Activated naive CD8-positive, alpha-beta T cell treated with anti-CD3 and anti-CD28 coated beads for 36 hours (primary cell): Measurements from ENCODE around the gene SNRPD3. TPM values are rescaled to one million over a fixed set of nuclear protein-coding genes. Genes with fewer than 3 reads are reported as not detected.
"Not testable (repeated sequence)": the region's sequence is repeated elsewhere in the genome, so short reads cannot be mapped to it uniquely, and the experiment has no call there.

Source experiments
- DNase-seq: peaks from one replicate; pipeline ENCODE4 v3.0.0; 2021
- H3K27ac Mint-ChIP-seq: one replicate; pipeline ENCODE4 v1.8.0; 2022; ENCODE audit warnings: mild to moderate bottlenecking, moderate library complexity, mixed read lengths
- H3K27me3 Mint-ChIP-seq: one replicate; pipeline ENCODE4 v1.8.0; 2022; ENCODE audit warnings: mild to moderate bottlenecking, mixed read lengths
- H3K36me3 Mint-ChIP-seq: one replicate; pipeline ENCODE4 v1.8.0; 2021; ENCODE audit warnings: mild to moderate bottlenecking, mixed read lengths
- H3K4me1 Mint-ChIP-seq: one replicate; pipeline ENCODE4 v1.8.0; 2021; ENCODE audit warnings: mixed read lengths
- H3K4me3 Mint-ChIP-seq: one replicate; pipeline ENCODE4 v1.8.0; 2022; ENCODE audit warnings: mild to moderate bottlenecking, moderate library complexity, mixed read lengths
- H3K9me3 Mint-ChIP-seq: one replicate; pipeline ENCODE4 v1.8.0; 2022; ENCODE audit warnings: mixed read lengths
- total RNA-seq, 2 experiments: library from RNA; stranded (reverse); gene quantifications; one replicate each; pipeline ENCODE4 v1.2.3, GENCODE V29; 2021

SNRPD3 gene
- total RNA-seq, 2 experiments from 2014 or later = 221 to 222 TPM

GRCh38 chr22:24521791-24522245 lies 34.0 kb upstream of the SNRPD3 start:
- Mint-ChIP-seq H3K27me3 (peaks cover 9% of the 10 kb centered on the region), H3K27ac (no peak overlapping the region), H3K9me3 (no peaks in the 10 kb centered on the region), H3K36me3 (no peaks in the 10 kb centered on the region), H3K4me1 (peaks cover 14% of the 10 kb centered on the region), H3K4me3 (no peak overlapping the region)
- DNase-seq = peak; percentile 22

GRCh38 chr22:24523873-24524272 lies 31.9 kb upstream of the SNRPD3 start:
- Mint-ChIP-seq H3K27ac (no peak overlapping the region), H3K4me1 (peaks cover 14% of the 10 kb centered on the region)
- DNase-seq = no peak

GRCh38 chr22:24525416-24526037 lies 30.3 kb upstream of the SNRPD3 start:
- H3K9me3 Mint-ChIP-seq = no peaks in the 10 kb centered on the region

More at GRCh38 chr22:24523873-24524272, 31.9 kb upstream of the SNRPD3 start:
- Mint-ChIP-seq H3K4me3 (no peak overlapping the region), H3K9me3 (no peaks in the 10 kb centered on the region), H3K36me3 (no peaks in the 10 kb centered on the region), H3K27me3 (no peaks in the 10 kb centered on the region)

GRCh38 chr22:24526191-24526590 lies 29.6 kb upstream of the SNRPD3 start:
- no peaks in the 10 kb centered on the region for H3K36me3 Mint-ChIP-seq

More at GRCh38 chr22:24525416-24526037, 30.3 kb upstream of the SNRPD3 start:
- no peaks in the 10 kb centered on the region for H3K36me3 Mint-ChIP-seq
- no peak overlapping the region for H3K4me3 Mint-ChIP-seq
- peak; percentile 77 for DNase-seq
- H3K27ac Mint-ChIP-seq = no peak overlapping the region
- H3K4me1 Mint-ChIP-seq = peaks cover 14% of the 10 kb centered on the region
- H3K27me3 Mint-ChIP-seq = no peaks in the 10 kb centered on the region

GRCh38 chr22:24529898-24530297 lies 25.9 kb upstream of the SNRPD3 start:
- Mint-ChIP-seq H3K9me3 (no peaks in the 10 kb centered on the region), H3K27ac (no peak overlapping the region), H3K4me1 (peaks cover 7% of the 10 kb centered on the region), H3K27me3 (no peaks in the 10 kb centered on the region), H3K36me3 (no peaks in the 10 kb centered on the region), H3K4me3 (no peak overlapping the region)
- DNase-seq = no peak

More at GRCh38 chr22:24526191-24526590, 29.6 kb upstream of the SNRPD3 start:
- Mint-ChIP-seq H3K4me1 (peaks cover 14% of the 10 kb centered on the region), H3K4me3 (no peak overlapping the region), H3K9me3 (no peaks in the 10 kb centered on the region), H3K27ac (no peak overlapping the region), H3K27me3 (no peaks in the 10 kb centered on the region)
- no peak for DNase-seq

- H3K36me3 Mint-ChIP-seq, H3K4me3 Mint-ChIP-seq, DNase-seq, H3K27me3 Mint-ChIP-seq, H3K9me3 Mint-ChIP-seq, H3K4me1 Mint-ChIP-seq, H3K27ac Mint-ChIP-seq: not testable (repeated sequence)
Observed at GRCh38 chr22:24530968-24531367, 24.8 kb upstream of the SNRPD3 start.

GRCh38 chr22:24532075-24532474 lies 23.7 kb upstream of the SNRPD3 start:
- no peaks in the 10 kb centered on the region for H3K9me3 Mint-ChIP-seq
- no peaks in the 10 kb centered on the region for H3K27me3 Mint-ChIP-seq
- no peaks in the 10 kb centered on the region for H3K36me3 Mint-ChIP-seq
- H3K4me1 Mint-ChIP-seq = no peaks in the 10 kb centered on the region
- H3K4me3 Mint-ChIP-seq = no peak overlapping the region
- H3K27ac Mint-ChIP-seq = no peak overlapping the region
- DNase-seq = no peak

- no peak for DNase-seq
- no peaks in the 10 kb centered on the region for H3K4me1 Mint-ChIP-seq
- peak overlapping the region; percentile 60 for H3K27ac Mint-ChIP-seq
- no peaks in the 10 kb centered on the region for H3K9me3 Mint-ChIP-seq
- H3K4me3 Mint-ChIP-seq = no peak overlapping the region
- no peaks in the 10 kb centered on the region for H3K27me3 Mint-ChIP-seq
- no peaks in the 10 kb centered on the region for H3K36me3 Mint-ChIP-seq
Observed at GRCh38 chr22:24535348-24535747, 20.5 kb upstream of the SNRPD3 start.

- H3K9me3 Mint-ChIP-seq = no peaks in the 10 kb centered on the region
- H3K4me1 Mint-ChIP-seq = no peaks in the 10 kb centered on the region
- H3K4me3 Mint-ChIP-seq = no peak overlapping the region
- no peaks in the 10 kb centered on the region for H3K36me3 Mint-ChIP-seq
- DNase-seq = no peak
- H3K27me3 Mint-ChIP-seq = no peaks in the 10 kb centered on the region
- no peak overlapping the region for H3K27ac Mint-ChIP-seq
Observed at GRCh38 chr22:24536089-24536488, 19.7 kb upstream of the SNRPD3 start.

- Mint-ChIP-seq H3K27me3 (no peaks in the 10 kb centered on the region), H3K9me3 (no peaks in the 10 kb centered on the region), H3K4me1 (no peaks in the 10 kb centered on the region), H3K27ac (no peak overlapping the region), H3K4me3 (no peak overlapping the region), H3K36me3 (peaks cover 3% of the 10 kb centered on the region)
- no peak for DNase-seq
Observed at GRCh38 chr22:24540470-24540869, 15.3 kb upstream of the SNRPD3 start.

GRCh38 chr22:24541681-24542515 lies 13.9 kb upstream of the SNRPD3 start:
- H3K9me3 Mint-ChIP-seq = no peaks in the 10 kb centered on the region
- H3K4me3 Mint-ChIP-seq = no peak overlapping the region
- H3K36me3 Mint-ChIP-seq = peaks cover 8% of the 10 kb centered on the region
- no peak for DNase-seq
- H3K27ac Mint-ChIP-seq = no peak overlapping the region
- no peaks in the 10 kb centered on the region for H3K27me3 Mint-ChIP-seq
- no peaks in the 10 kb centered on the region for H3K4me1 Mint-ChIP-seq

- DNase-seq = no peak
- H3K27ac Mint-ChIP-seq = no peak overlapping the region
- no peaks in the 10 kb centered on the region for H3K27me3 Mint-ChIP-seq
- H3K9me3 Mint-ChIP-seq = no peaks in the 10 kb centered on the region
- no peak overlapping the region for H3K4me3 Mint-ChIP-seq
- no peaks in the 10 kb centered on the region for H3K4me1 Mint-ChIP-seq
- peaks cover 10% of the 10 kb centered on the region for H3K36me3 Mint-ChIP-seq
Observed at GRCh38 chr22:24542641-24543040, 13.2 kb upstream of the SNRPD3 start.

GRCh38 chr22:24543185-24543601 lies 12.6 kb upstream of the SNRPD3 start:
- Mint-ChIP-seq H3K36me3 (peaks cover 10% of the 10 kb centered on the region), H3K27ac (no peak overlapping the region), H3K9me3 (no peaks in the 10 kb centered on the region), H3K4me1 (no peaks in the 10 kb centered on the region), H3K27me3 (no peaks in the 10 kb centered on the region), H3K4me3 (no peak overlapping the region)
- DNase-seq = no peak

- no peaks in the 10 kb centered on the region for H3K9me3 Mint-ChIP-seq
- H3K27ac Mint-ChIP-seq = no peak overlapping the region
- H3K36me3 Mint-ChIP-seq = peaks cover 10% of the 10 kb centered on the region
- no peaks in the 10 kb centered on the region for H3K4me1 Mint-ChIP-seq
- no peak overlapping the region for H3K4me3 Mint-ChIP-seq
- no peaks in the 10 kb centered on the region for H3K27me3 Mint-ChIP-seq
- DNase-seq = no peak
Observed at GRCh38 chr22:24543679-24544243, 12.0 kb upstream of the SNRPD3 start.

- Mint-ChIP-seq H3K4me1 (peaks cover 14% of the 10 kb centered on the region), H3K9me3 (no peaks in the 10 kb centered on the region), H3K27me3 (no peaks in the 10 kb centered on the region), H3K4me3 (no peak overlapping the region), H3K36me3 (peaks cover 11% of the 10 kb centered on the region), H3K27ac (no peak overlapping the region)
- DNase-seq = no peak
Observed at GRCh38 chr22:24548812-24549211, 7.0 kb upstream of the SNRPD3 start.
